ENCODE data around the gene SPATS2L. TPM values are rescaled to one million over a fixed set of nuclear protein-coding genes. Genes with fewer than 3 reads are reported as not detected.

SPATS2L gene
- total and polyA plus RNA-seq, 2 of the 13 experiments (the other 11 are each of a cell fraction or from before 2014, with no cell fraction given), result 154 to 212 TPM

- 97% methylated on average over 1 of the region's 1 CpG for WGBS (ENCODE audit: low lambda C conversion rate)
- ATAC-seq (no peak), FAIRE-seq (no peak), DNase-seq (ENCODE audit: low spot score) (no peak)
- Histone ChIP-seq H3K4me3 (replicated peaks in 1 of 3; ENCODE audit: insufficient read depth in 1 of 3, low read depth in 2 of 3, low read length in 3 of 3) (no peak overlapping the region), H3K4me2 (ENCODE audit: low read depth, low read length) (no peak overlapping the region), H3K9ac (ENCODE audit: insufficient read depth, low read depth, low read length) (no peak overlapping the region), H3K27ac (ENCODE audit: extremely low read length, insufficient read depth, low read length) (no peak overlapping the region), H4K20me1 (ENCODE audit: insufficient read depth, low read length) (no peaks in the 10 kb centered on the region), H3K36me3 (replicated peaks in 1 of 2; ENCODE audit: control insufficient read depth in 1 of 2, insufficient read depth in 2 of 2, low read length in 2 of 2) (peaks cover 31 to 72% of the 10 kb centered on the region in 2 experiments), H3K79me2 (ENCODE audit: insufficient read depth, low read length) (no peaks in the 10 kb centered on the region), H2AFZ (ENCODE audit: low read length) (no peak overlapping the region), H3K4me1 (ENCODE audit: insufficient read depth, low read length) (no peaks in the 10 kb centered on the region), H3K27me3 (ENCODE audit: control insufficient read depth in 1 of 2, insufficient read depth in 2 of 2, low read length in 2 of 2) (no peaks in the 10 kb centered on the region), H3K9me3 (ENCODE audit: low read length) (no peaks in the 10 kb centered on the region)
- in situ Hi-C loops (cut with HindIII; ENCODE audit: extremely low pct_ligation_motif_present, low pct_unique_long_range_greater_than_20kb) (no loop called here), intact Hi-C loops (cut with micrococcal nuclease; ENCODE audit: unreplicated experiment) (no loop called here)
- POLR2A ChIA-PET, result no interaction called here
- CTCF ChIA-PET (ENCODE audit: low intra/inter-chr PET ratio, low total read pairs), result no interaction called here
- TF ChIP-seq HOXD1 (CRISPR knock-in tag; IDR thresholded peaks at IDR 0.05) (no peak), NFRKB (IDR thresholded peaks at IDR 0.05) (no peak), ZNF234 (CRISPR knock-in tag; conservative IDR thresholded peaks at IDR 0.05) (no peak), ZNF576 (CRISPR knock-in tag; IDR thresholded peaks at IDR 0.05) (no peak), ZNF703 (CRISPR knock-in tag; IDR thresholded peaks at IDR 0.05; ENCODE audit: borderline replicate concordance) (no peak), PAX8 (CRISPR knock-in tag; IDR thresholded peaks at IDR 0.05; ENCODE audit: borderline replicate concordance) (no peak), ZNF720 (CRISPR knock-in tag; IDR thresholded peaks at IDR 0.05) (no peak), LRRFIP1 (CRISPR knock-in tag; conservative IDR thresholded peaks at IDR 0.05) (no peak), ZNF563 (CRISPR knock-in tag; IDR thresholded peaks at IDR 0.05) (no peak), RBM22 (optimal IDR thresholded peaks at IDR 0.05; ENCODE audit: low read length) (no peak), ZNF337 (CRISPR knock-in tag; IDR thresholded peaks at IDR 0.05; ENCODE audit: borderline replicate concordance, low read depth) (no peak), REXO4 (CRISPR knock-in tag; IDR thresholded peaks at IDR 0.05; ENCODE audit: borderline replicate concordance) (no peak), MXD1 (CRISPR knock-in tag; IDR thresholded peaks at IDR 0.05) (no peak), SKIL (CRISPR knock-in tag; IDR thresholded peaks at IDR 0.05; ENCODE audit: borderline replicate concordance) (no peak)
- no TSS peak for BruUV-seq (replicated peaks)
These were observed 120.3 kb downstream of the SPATS2L start for GRCh38 chr2:200426754-200427153.
